ENCODE measurements around the gene PPP1R3E. TPM values are rescaled to one million over a fixed set of nuclear protein-coding genes. Genes with fewer than 3 reads are reported as not detected.
A peak's percentile ranks its signal among the peaks of the same experiment; 100 is the strongest.
"Not testable (repeated sequence)": the region's sequence is repeated elsewhere in the genome, so short reads cannot be mapped to it uniquely, and the experiment has no call there.

PPP1R3E gene
- total RNA-seq, 1 donor from 2014 or later: 21.3 TPM

- Mint-ChIP-seq H3K36me3 (ENCODE audit: low read depth) (peaks cover 31% of the 10 kb centered on the region), H3K9me3 (no peaks in the 10 kb centered on the region), H3K27me3 (ENCODE audit: low read depth) (no peaks in the 10 kb centered on the region), H3K4me3 (ENCODE audit: low read depth) (no peak overlapping the region), H3K4me1 (ENCODE audit: low read depth) (peaks cover 7% of the 10 kb centered on the region), H3K27ac (no peak overlapping the region)
- intact Hi-C loops (cut with micrococcal nuclease): loop anchor here (1.0 to 10.0 kb wide), 2 partner anchors 52 to 787 kb away; partner anchors contain the start of genes DCAF11 and NRL
- peak; percentile 34 for DNase-seq (ENCODE audit: low spot score)
These were observed 25.5 kb upstream of the PPP1R3E start for GRCh38 chr14:23327947-23328744.

DNA sequence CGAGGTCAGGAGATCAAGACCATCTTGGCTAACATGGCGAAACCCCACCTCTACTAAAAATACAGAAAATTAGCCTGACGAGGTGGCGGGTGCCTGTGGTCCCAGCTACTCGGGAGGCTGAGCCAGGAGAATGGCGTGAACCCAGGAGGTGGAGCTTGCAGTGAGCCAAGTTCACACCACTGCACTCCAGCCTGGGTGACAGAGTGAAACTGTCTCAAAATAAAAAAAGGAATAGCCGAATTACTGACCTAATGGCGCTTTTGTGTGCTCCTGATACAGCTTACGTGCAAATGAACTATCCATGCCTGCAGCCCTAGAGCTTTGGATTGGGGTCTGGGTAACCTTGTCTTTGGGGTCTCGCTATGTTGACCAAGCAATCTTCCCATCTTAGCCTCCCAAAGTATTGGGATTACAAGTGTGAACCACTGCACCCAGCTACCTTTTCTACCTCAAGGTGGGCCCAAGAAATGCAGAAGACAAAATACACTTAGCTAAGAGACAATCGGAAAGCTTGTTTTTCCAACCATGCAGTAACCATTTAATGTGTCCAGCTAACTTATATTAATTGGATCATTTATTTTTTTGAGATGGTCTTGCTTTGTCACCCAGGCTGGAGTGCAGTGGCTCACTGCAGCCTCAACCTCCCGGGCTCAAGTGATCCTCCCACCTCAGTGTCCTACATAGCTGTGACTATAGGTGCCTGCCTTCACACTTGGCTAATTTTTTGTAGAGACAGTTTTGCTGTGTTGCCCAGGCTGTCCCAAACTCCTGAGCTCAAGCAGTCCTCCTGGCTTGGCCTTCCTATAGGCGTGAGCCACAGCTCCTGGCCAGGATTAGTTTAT, 24.1 kb upstream of the PPP1R3E start:
- no peaks in the 10 kb centered on the region for H3K9me3 Mint-ChIP-seq
- intact Hi-C loops (cut with micrococcal nuclease): loop anchor here (10.0 kb wide), 1 partner anchor 788 kb away; the partner anchor contains the start of genes DCAF11 and NRL
- H3K4me3 Mint-ChIP-seq (ENCODE audit: low read depth): no peak overlapping the region
- DNase-seq (ENCODE audit: low spot score): no peak
- no peaks in the 10 kb centered on the region for H3K27me3 Mint-ChIP-seq (ENCODE audit: low read depth)
- H3K27ac Mint-ChIP-seq: no peak overlapping the region
- H3K4me1 Mint-ChIP-seq (ENCODE audit: low read depth): peaks cover 15% of the 10 kb centered on the region
- H3K36me3 Mint-ChIP-seq (ENCODE audit: low read depth): peaks cover 44% of the 10 kb centered on the region

DNA sequence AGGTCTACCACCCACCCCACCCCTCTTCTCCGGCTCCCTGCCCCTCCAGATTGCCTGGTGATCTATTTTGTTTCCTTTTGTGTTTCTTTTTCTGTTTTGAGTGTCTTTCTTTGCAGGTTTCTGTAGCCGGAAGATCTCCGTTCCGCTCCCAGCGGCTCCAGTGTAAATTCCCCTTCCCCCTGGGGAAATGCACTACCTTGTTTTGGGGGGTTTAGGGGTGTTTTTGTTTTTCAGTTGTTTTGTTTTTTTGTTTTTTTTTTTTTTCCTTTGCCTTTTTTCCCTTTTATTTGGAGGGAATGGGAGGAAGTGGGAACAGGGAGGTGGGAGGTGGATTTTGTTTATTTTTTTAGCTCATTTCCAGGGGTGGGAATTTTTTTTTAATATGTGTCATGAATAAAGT, 23.1 kb upstream of the PPP1R3E start:
- intact Hi-C loops (cut with micrococcal nuclease): loop anchor here (10.0 kb wide), 1 partner anchor 789 kb away; the partner anchor contains the start of genes DCAF11 and NRL
- not testable (repeated sequence) for H3K27ac Mint-ChIP-seq; H3K4me3 Mint-ChIP-seq (ENCODE audit: low read depth); H3K27me3 Mint-ChIP-seq (ENCODE audit: low read depth); H3K9me3 Mint-ChIP-seq; DNase-seq (ENCODE audit: low spot score)
- H3K36me3 Mint-ChIP-seq (ENCODE audit: low read depth): peaks cover 44% of the 10 kb centered on the region
- peaks cover 15% of the 10 kb centered on the region for H3K4me1 Mint-ChIP-seq (ENCODE audit: low read depth)

DNA sequence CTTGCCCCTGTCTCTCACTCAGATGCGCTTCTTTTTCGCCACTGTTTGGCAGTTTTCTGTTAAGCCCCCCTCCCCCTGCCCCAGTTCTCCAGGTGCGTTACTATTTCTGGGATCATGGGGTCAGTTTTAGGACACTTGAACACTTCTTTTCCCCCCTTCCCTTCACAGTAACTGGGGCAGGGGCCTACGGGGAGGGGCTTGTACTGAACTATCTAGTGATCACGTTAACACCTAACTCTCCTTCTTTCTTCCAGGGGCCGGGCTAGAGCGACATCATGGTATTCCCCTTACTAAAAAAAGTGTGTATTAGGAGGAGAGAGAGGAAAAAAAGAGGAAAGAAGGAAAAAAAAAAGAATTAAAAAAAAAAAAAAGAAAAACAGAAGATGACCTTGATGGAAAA, 22.3 kb upstream of the PPP1R3E start:
- intact Hi-C loops (cut with micrococcal nuclease): loop anchor here (5.0 to 10.0 kb wide), 3 partner anchors 232 to 790 kb away; partner anchors contain the start of genes DCAF11, NRL, PRMT5 and THTPA
- H3K36me3 Mint-ChIP-seq (ENCODE audit: low read depth): peaks cover 48% of the 10 kb centered on the region
- H3K27me3 Mint-ChIP-seq (ENCODE audit: low read depth): no peaks in the 10 kb centered on the region
- no peak overlapping the region for H3K4me3 Mint-ChIP-seq (ENCODE audit: low read depth)
- DNase-seq (ENCODE audit: low spot score): no peak
- H3K27ac Mint-ChIP-seq: no peak overlapping the region
- peaks cover 20% of the 10 kb centered on the region for H3K4me1 Mint-ChIP-seq (ENCODE audit: low read depth)
- H3K9me3 Mint-ChIP-seq: no peaks in the 10 kb centered on the region

DNA sequence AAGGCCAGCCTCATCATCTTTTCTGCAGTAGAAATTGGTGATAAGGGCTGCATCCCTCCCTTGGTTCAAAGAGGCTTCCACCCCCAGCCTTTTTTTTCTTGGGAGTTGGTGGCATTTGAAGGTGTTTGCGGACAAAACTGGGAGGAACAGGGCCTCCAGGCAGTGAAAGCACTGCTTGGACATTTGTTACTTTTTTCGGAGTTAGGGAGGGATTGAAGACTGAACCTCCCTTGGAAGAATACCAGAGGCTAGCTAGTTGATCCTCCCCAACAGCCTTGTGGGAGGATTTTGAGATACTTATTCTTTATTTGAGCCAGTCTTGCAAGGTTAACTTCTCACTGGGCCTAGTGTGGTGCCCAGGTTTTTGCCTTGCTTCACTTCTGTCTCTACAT, 21.8 kb upstream of the PPP1R3E start:
- H3K36me3 Mint-ChIP-seq (ENCODE audit: low read depth): peaks cover 54% of the 10 kb centered on the region
- intact Hi-C loops (cut with micrococcal nuclease): loop anchor here (5.0 to 10.0 kb wide), 3 partner anchors 233 to 790 kb away; partner anchors contain the start of genes DCAF11, NRL, PRMT5 and THTPA
- H3K9me3 Mint-ChIP-seq: no peaks in the 10 kb centered on the region
- no peak overlapping the region for H3K4me3 Mint-ChIP-seq (ENCODE audit: low read depth)
- H3K4me1 Mint-ChIP-seq (ENCODE audit: low read depth): peaks cover 25% of the 10 kb centered on the region
- H3K27ac Mint-ChIP-seq: no peak overlapping the region
- H3K27me3 Mint-ChIP-seq (ENCODE audit: low read depth): no peaks in the 10 kb centered on the region
- DNase-seq (ENCODE audit: low spot score): no peak

- H3K27me3 Mint-ChIP-seq (ENCODE audit: low read depth): no peaks in the 10 kb centered on the region
- no peaks in the 10 kb centered on the region for H3K9me3 Mint-ChIP-seq
- intact Hi-C loops (cut with micrococcal nuclease): loop anchor here (5.0 to 10.0 kb wide), 3 partner anchors 233 to 791 kb away; partner anchors contain the start of genes DCAF11, NRL, PRMT5 and THTPA
- no peak for DNase-seq (ENCODE audit: low spot score)
- peaks cover 54% of the 10 kb centered on the region for H3K36me3 Mint-ChIP-seq (ENCODE audit: low read depth)
- H3K4me3 Mint-ChIP-seq (ENCODE audit: low read depth): peak overlapping the region; percentile 10
- H3K27ac Mint-ChIP-seq: no peak overlapping the region
- H3K4me1 Mint-ChIP-seq (ENCODE audit: low read depth): peaks cover 25% of the 10 kb centered on the region
These were observed 21.3 kb upstream of the PPP1R3E start for GRCh38 chr14:23323838-23324454.

DNA sequence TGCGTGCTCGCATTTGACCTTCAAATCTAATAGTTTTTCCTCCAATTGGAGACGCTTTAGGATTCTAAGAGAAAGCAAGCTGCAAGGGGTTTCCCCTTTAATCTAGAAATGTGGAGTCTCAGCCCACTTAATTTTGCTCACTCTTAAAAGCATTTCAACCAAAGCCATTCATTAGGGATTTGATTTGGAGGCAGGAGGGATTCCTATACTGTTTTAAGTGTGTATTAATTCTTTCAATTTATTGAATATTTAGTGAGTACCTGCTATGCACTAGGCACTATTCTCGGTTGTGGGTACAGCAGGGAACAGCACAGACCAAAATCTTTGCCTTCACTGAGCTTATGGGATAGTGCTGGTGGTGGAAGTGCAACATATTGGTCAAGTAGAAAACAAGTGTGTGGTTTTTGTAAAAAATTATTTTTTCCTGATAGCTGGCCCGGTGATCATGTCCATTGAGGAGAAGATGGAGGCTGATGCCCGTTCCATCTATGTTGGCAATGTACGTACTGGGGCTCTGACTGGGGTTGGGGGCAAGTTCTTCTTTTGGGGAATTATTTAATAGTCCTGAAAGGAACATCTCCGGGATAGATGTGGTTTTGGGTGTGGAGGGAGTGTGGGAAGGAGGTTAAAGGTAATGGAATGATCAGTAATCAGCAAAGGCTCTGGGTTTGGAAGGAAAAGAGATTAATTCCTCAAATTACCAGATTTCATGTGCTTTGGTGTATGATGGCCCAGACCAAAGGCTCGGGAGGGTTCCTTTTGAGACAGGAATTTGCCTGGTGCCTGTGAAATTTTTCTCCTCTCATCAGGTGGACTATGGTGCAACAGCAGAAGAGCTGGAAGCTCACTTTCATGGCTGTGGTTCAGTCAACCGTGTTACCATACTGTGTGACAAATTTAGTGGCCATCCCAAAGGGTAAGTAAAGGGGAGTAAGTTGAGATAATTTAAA, 20.2 kb upstream of the PPP1R3E start:
- peak overlapping the region; percentile 84 for H3K27ac Mint-ChIP-seq
- H3K27me3 Mint-ChIP-seq (ENCODE audit: low read depth): no peaks in the 10 kb centered on the region
- intact Hi-C loops (cut with micrococcal nuclease): loop anchor here (5.0 to 10.0 kb wide), 3 partner anchors 234 to 792 kb away; partner anchors contain the start of genes DCAF11, NRL, PRMT5 and THTPA
- peak overlapping the region; percentile 88 for H3K4me3 Mint-ChIP-seq (ENCODE audit: low read depth)
- peaks cover 54% of the 10 kb centered on the region for H3K36me3 Mint-ChIP-seq (ENCODE audit: low read depth)
- H3K4me1 Mint-ChIP-seq (ENCODE audit: low read depth): peaks cover 23% of the 10 kb centered on the region
- no peak for DNase-seq (ENCODE audit: low spot score)
- H3K9me3 Mint-ChIP-seq: no peaks in the 10 kb centered on the region

DNA sequence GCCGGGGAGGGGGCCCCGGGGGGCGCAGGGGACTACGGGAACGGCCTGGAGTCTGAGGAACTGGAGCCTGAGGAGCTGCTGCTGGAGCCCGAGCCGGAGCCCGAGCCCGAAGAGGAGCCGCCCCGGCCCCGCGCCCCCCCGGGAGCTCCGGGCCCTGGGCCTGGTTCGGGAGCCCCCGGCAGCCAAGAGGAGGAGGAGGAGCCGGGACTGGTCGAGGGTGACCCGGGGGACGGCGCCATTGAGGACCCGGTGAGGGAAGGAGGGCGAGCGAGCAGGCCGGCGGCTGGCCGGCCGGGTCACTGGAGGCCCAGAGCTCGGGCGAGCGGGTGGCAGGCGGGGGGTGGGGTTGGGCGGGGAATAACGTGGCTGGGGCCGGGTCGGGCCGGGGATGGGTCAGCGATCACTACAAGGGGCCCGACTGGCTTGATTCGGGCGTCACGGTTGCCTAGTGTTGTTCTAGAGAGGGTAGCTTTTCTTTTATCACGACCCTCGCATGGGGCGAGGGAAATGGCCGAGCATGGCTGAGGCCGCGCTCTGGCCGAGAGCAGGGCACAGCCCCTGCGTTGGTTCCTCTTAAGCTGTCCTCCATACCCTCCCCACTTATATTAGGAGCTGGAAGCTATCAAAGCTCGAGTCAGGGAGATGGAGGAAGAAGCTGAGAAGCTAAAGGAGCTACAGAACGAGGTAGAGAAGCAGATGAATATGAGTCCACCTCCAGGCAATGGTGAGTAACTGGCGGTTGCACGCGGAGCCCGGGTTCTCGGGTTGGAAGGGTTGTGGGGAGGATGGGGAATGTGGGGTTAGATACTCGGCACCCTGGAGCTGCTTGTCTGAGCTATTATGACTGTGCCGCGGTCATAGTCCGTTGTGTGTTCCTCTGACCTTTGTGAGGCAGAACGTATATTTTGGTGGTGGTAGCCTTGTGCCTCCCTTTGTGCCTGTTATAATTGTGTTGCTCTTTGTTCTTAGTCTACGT, 19.2 kb upstream of the PPP1R3E start:
- H3K27ac Mint-ChIP-seq: peak overlapping the region; percentile 84
- peaks cover 23% of the 10 kb centered on the region for H3K4me1 Mint-ChIP-seq (ENCODE audit: low read depth)
- DNase-seq (ENCODE audit: low spot score): peak; percentile 39
- H3K36me3 Mint-ChIP-seq (ENCODE audit: low read depth): peaks cover 54% of the 10 kb centered on the region
- intact Hi-C loops (cut with micrococcal nuclease): loop anchor here (1.0 to 10.0 kb wide), 7 partner anchors 21 to 793 kb away; partner anchors contain the start of genes ACIN1, C14orf119, DCAF11 and HOMEZ
- H3K9me3 Mint-ChIP-seq: no peaks in the 10 kb centered on the region
- H3K27me3 Mint-ChIP-seq (ENCODE audit: low read depth): no peaks in the 10 kb centered on the region
- H3K4me3 Mint-ChIP-seq (ENCODE audit: low read depth): peak overlapping the region; percentile 88

- H3K4me3 Mint-ChIP-seq (ENCODE audit: low read depth): peak within 1 kb of the TSS; percentile 88
- H3K4me1 Mint-ChIP-seq (ENCODE audit: low read depth): peaks cover 23% of the 10 kb centered on the region
- H3K9me3 Mint-ChIP-seq: no peaks in the 10 kb centered on the region
- H3K27me3 Mint-ChIP-seq (ENCODE audit: low read depth): no peaks in the 10 kb centered on the region
- H3K36me3 Mint-ChIP-seq (ENCODE audit: low read depth): peaks cover 49% of the 10 kb centered on the region
- peak; percentile 98 for DNase-seq (ENCODE audit: low spot score)
- peak within 1 kb of the TSS; percentile 86 for H3K27ac Mint-ChIP-seq
- intact Hi-C loops (cut with micrococcal nuclease): loop anchor here (1.0 to 10.0 kb wide), 7 partner anchors 20 to 794 kb away; partner anchors contain the start of genes ACIN1, C14orf119, DCAF11 and HOMEZ
These were observed 18.2 kb upstream of the PPP1R3E start, which contains the start of gene PABPN1 for GRCh38 chr14:23320584-23321571. Gene PABPN1, plus strand, starts transcription at chr14:23321457. Its CDS starts 13 bp downstream, at chr14:23321470.
